ENCODE data around the gene CLRN2.

CLRN2 gene

GRCh38 chr4:17514865-17515264, at the start of gene CLRN2:
Gene CLRN2, plus strand, starts transcription at chr4:17515165. Its CDS starts 102 bp downstream, at chr4:17515267.
- DNase-seq (ENCODE audit: low read depth): no peak

GRCh38 chr4:17468619-17469221, 46.2 kb upstream of the CLRN2 start:
- DNase-seq (ENCODE audit: low read depth): peak; percentile 39

GRCh38 chr4:17469931-17470674, 44.9 kb upstream of the CLRN2 start:
- peak; percentile 21 for DNase-seq (ENCODE audit: low read depth)

GRCh38 chr4:17475481-17475880, 39.5 kb upstream of the CLRN2 start:
- DNase-seq (ENCODE audit: low read depth): peak; percentile 39

GRCh38 chr4:17476853-17477252, 38.1 kb upstream of the CLRN2 start:
- no peak for DNase-seq (ENCODE audit: low read depth)

- DNase-seq (ENCODE audit: low read depth): no peak
Observed at GRCh38 chr4:17477774-17478472, 37.0 kb upstream of the CLRN2 start.

GRCh38 chr4:17480210-17480927, 34.6 kb upstream of the CLRN2 start:
- DNase-seq (ENCODE audit: low read depth): no peak

- DNase-seq (ENCODE audit: low read depth): no peak
Observed at GRCh38 chr4:17480955-17481354, 34.0 kb upstream of the CLRN2 start.

- DNase-seq (ENCODE audit: low read depth): no peak
Observed at GRCh38 chr4:17482716-17483115, 32.2 kb upstream of the CLRN2 start.

- no peak for DNase-seq (ENCODE audit: low read depth)
Observed at GRCh38 chr4:17489123-17489522, 25.8 kb upstream of the CLRN2 start.

GRCh38 chr4:17489721-17490120, 25.2 kb upstream of the CLRN2 start:
- DNase-seq (ENCODE audit: low read depth): no peak

- no peak for DNase-seq (ENCODE audit: low read depth)
Observed at GRCh38 chr4:17490575-17491059, 24.3 kb upstream of the CLRN2 start.

- no peak for DNase-seq (ENCODE audit: low read depth)
Observed at GRCh38 chr4:17491196-17491595, 23.8 kb upstream of the CLRN2 start.

GRCh38 chr4:17492058-17492741, 22.8 kb upstream of the CLRN2 start:
- peak; percentile 54 for DNase-seq (ENCODE audit: low read depth)

- DNase-seq (ENCODE audit: low read depth): no peak
Observed at GRCh38 chr4:17492876-17493275, 22.1 kb upstream of the CLRN2 start.

- no peak for DNase-seq (ENCODE audit: low read depth)
Observed at GRCh38 chr4:17493619-17494018, 21.3 kb upstream of the CLRN2 start.

- peak; percentile 68 for DNase-seq (ENCODE audit: low read depth)
Observed at GRCh38 chr4:17494258-17495190, 20.4 kb upstream of the CLRN2 start.

- peak; percentile 36 for DNase-seq (ENCODE audit: low read depth)
Observed at GRCh38 chr4:17497890-17498523, 17.0 kb upstream of the CLRN2 start.

GRCh38 chr4:17500574-17500973, 14.4 kb upstream of the CLRN2 start:
- DNase-seq (ENCODE audit: low read depth): no peak

GRCh38 chr4:17502756-17503155, 12.2 kb upstream of the CLRN2 start:
- peak; percentile 3 for DNase-seq (ENCODE audit: low read depth)
